ENCODE data around the gene TICRR.

TICRR gene

DNA sequence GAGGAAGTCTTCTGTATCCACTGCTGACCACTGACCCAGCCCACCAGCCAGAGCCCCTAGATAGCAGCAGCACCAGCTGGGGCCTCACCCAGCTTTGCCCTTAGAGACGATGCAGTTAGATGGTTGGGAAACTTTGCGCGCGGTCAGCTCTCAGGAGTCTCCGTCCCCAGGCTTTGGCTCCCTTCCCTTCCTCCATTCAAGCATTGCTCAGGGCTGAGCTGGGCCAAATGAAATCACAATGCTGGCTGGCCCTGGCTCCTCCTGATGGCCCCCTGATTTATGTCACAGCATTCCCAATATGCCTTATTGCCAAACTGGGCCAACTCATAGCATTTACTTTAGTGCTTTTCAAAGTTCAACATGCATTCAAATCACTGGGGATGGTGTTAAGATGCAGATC lies 44.3 kb upstream of the TICRR start:
- no peak overlapping the region for H3K27ac ChIP-seq (replicated peaks)
- DNase-seq (ENCODE audit: low read depth in 1 of 2, low spot score in 1 of 2): no peak
- TF ChIP-seq, protein P1, sequence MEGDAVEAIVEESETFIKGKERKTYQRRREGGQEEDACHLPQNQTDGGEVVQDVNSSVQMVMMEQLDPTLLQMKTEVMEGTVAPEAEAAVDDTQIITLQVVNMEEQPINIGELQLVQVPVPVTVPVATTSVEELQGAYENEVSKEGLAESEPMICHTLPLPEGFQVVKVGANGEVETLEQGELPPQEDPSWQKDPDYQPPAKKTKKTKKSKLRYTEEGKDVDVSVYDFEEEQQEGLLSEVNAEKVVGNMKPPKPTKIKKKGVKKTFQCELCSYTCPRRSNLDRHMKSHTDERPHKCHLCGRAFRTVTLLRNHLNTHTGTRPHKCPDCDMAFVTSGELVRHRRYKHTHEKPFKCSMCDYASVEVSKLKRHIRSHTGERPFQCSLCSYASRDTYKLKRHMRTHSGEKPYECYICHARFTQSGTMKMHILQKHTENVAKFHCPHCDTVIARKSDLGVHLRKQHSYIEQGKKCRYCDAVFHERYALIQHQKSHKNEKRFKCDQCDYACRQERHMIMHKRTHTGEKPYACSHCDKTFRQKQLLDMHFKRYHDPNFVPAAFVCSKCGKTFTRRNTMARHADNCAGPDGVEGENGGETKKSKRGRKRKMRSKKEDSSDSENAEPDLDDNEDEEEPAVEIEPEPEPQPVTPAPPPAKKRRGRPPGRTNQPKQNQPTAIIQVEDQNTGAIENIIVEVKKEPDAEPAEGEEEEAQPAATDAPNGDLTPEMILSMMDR (IDR thresholded peaks at IDR 0.05; ENCODE audit: insufficient read depth, low read length): no peak
- TF ChIP-seq POLR2AphosphoS5 (IDR thresholded peaks at IDR 0.05; ENCODE audit: low read depth): no peak
- no peak overlapping the region for H3K4me3 ChIP-seq (replicated peaks; ENCODE audit: insufficient read depth, low read length)
- H3K27me3 ChIP-seq (ENCODE audit: insufficient read depth, poor library complexity, severe bottlenecking): no peaks in the 10 kb centered on the region

DNA sequence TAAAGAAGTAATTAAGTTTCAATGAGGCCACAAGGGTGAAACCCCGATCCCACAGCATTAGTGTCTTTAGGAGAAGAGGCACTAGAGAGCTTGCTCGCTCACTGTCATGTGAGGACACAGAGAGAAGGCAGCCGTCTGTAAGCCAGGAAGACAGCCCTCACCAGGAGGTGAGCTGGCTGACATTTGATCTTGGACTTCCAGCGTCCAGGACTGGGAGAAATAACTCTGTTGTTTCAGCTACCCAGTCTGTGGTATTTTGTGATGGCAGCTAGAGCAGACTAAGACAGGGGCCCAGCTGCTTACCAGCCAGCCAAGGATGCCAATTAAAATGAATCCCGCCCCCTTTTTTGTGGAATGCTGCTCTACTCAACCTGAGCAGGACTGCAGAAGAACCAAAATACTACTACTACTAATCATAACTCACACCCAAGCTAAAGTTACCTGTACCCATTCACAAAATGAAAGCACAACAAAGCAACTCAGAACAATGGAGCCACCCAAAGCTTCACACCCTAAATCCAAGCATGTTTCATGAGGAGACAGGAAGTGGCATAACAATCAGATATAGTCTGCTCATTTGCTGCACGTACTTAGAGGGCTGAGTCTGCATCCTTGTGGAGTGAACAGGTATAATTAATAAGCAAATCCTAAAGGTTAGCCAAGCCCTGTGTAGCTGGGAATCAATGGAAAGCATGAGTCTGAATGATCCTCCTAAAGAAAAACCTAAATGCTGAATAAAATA lies 43.3 kb upstream of the TICRR start:
- no peak overlapping the region for H3K4me3 ChIP-seq (replicated peaks; ENCODE audit: insufficient read depth, low read length)
- H3K27me3 ChIP-seq (ENCODE audit: insufficient read depth, poor library complexity, severe bottlenecking): no peaks in the 10 kb centered on the region
- no peak overlapping the region for H3K27ac ChIP-seq (replicated peaks)
- TF ChIP-seq POLR2AphosphoS5 (IDR thresholded peaks at IDR 0.05; ENCODE audit: low read depth): no peak
- TF ChIP-seq, protein P1 (IDR thresholded peaks at IDR 0.05; ENCODE audit: insufficient read depth, low read length): no peak
- TF ChIP-seq, protein P2, sequence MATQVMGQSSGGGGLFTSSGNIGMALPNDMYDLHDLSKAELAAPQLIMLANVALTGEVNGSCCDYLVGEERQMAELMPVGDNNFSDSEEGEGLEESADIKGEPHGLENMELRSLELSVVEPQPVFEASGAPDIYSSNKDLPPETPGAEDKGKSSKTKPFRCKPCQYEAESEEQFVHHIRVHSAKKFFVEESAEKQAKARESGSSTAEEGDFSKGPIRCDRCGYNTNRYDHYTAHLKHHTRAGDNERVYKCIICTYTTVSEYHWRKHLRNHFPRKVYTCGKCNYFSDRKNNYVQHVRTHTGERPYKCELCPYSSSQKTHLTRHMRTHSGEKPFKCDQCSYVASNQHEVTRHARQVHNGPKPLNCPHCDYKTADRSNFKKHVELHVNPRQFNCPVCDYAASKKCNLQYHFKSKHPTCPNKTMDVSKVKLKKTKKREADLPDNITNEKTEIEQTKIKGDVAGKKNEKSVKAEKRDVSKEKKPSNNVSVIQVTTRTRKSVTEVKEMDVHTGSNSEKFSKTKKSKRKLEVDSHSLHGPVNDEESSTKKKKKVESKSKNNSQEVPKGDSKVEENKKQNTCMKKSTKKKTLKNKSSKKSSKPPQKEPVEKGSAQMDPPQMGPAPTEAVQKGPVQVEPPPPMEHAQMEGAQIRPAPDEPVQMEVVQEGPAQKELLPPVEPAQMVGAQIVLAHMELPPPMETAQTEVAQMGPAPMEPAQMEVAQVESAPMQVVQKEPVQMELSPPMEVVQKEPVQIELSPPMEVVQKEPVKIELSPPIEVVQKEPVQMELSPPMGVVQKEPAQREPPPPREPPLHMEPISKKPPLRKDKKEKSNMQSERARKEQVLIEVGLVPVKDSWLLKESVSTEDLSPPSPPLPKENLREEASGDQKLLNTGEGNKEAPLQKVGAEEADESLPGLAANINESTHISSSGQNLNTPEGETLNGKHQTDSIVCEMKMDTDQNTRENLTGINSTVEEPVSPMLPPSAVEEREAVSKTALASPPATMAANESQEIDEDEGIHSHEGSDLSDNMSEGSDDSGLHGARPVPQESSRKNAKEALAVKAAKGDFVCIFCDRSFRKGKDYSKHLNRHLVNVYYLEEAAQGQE (IDR thresholded peaks at IDR 0.05; ENCODE audit: insufficient replicate concordance, low read depth): no peak
- no peak for TF ChIP-seq SPI1 (IDR thresholded peaks at IDR 0.05; ENCODE audit: borderline replicate concordance, low read depth)
- no peak for TF ChIP-seq GABPA (IDR thresholded peaks at IDR 0.05; ENCODE audit: low read depth)
- DNase-seq (ENCODE audit: low read depth in 1 of 2, low spot score in 1 of 2): no peak

DNA sequence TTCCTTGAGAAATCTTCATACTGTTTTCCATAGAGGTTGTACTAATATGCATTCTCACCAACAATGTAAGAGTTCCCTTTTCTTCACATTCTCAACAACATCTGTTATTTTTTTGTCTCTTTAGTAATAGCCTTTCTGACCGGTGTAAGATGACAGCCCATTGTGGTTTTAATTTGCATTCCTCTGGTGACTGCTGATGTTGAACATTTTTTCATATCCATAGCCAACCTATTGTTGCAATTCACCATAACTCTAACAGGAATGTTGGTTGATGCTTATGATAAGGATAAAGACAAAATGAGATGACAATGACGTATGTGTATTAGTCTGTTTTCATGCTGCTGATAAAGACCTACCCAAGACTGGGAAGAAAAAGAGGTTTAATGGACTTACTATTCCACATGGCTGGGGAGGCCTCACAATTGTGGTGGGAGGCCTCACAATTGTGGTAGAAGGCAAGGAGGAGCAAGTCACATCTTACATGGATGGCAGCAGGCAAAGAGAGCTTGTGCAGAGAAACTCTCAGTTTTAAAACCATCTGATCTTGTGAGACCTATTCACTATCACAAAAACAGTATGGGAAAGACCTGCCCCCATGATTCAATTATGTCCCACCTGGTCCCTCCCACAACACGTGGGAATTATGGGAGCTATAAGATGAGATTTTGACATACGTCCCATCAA lies 41.3 kb upstream of the TICRR start:
- DNase-seq (ENCODE audit: low read depth in 1 of 2, low spot score in 1 of 2): no peak
- TF ChIP-seq, protein P2 (IDR thresholded peaks at IDR 0.05; ENCODE audit: insufficient replicate concordance, low read depth): no peak
- TF ChIP-seq POLR2AphosphoS5 (IDR thresholded peaks at IDR 0.05; ENCODE audit: low read depth): no peak
- TF ChIP-seq SPI1 (IDR thresholded peaks at IDR 0.05; ENCODE audit: borderline replicate concordance, low read depth): no peak
- TF ChIP-seq GABPA (IDR thresholded peaks at IDR 0.05; ENCODE audit: low read depth): no peak
- TF ChIP-seq, protein P1 (IDR thresholded peaks at IDR 0.05; ENCODE audit: insufficient read depth, low read length): no peak
- no peak overlapping the region for H3K27ac ChIP-seq (replicated peaks)
- H3K4me3 ChIP-seq (replicated peaks; ENCODE audit: insufficient read depth, low read length): no peak overlapping the region
- H3K27me3 ChIP-seq (ENCODE audit: insufficient read depth, poor library complexity, severe bottlenecking): no peaks in the 10 kb centered on the region
